A549 (cell line): ENCODE data around the gene SARS1. TPM values are rescaled to one million over a fixed set of nuclear protein-coding genes. Genes with fewer than 3 reads are reported as not detected.

ENCODE experiments used
- ATAC-seq, 2 experiments: fragments of 200-7000 bp in 1 of 2; fragments of >200 bp in 1 of 2; cut with Nextera tagmentation in 1 of 2; cut with Tn5 transposase in 1 of 2; 3 replicates each; pipeline versions ENCODE4 v1.8.0 to v1.9.1; 2018 to 2020; ENCODE audit warnings: mild to moderate bottlenecking in 1 of 2, moderate library complexity in 1 of 2
- CTCF ChIA-PET: fragments of 300-600 bp; sonication (Branson Sonifier 250); formaldehyde crosslinking; extraction: SDS; loops from one replicate; lab custom pipeline; 2021; ENCODE audit warnings: antibody characterized with exemption, inconsistent platforms; lab: Yijun Ruan, JAX
- POLR2A ChIA-PET: fragments of 350-600 bp; formaldehyde crosslinking; extraction: SDS; loops from one replicate; lab custom pipeline; 2021; ENCODE audit warnings: antibody characterized with exemption, inconsistent platforms; lab: Yijun Ruan, JAX
- DNase-seq, 2 experiments: peaks; one replicate each; pipeline versions ENCODE4 v3.0.0 to v3.0.0-alpha.2; 2011 to 2016; ENCODE audit warnings: low read depth in 1 of 2, low spot score in 1 of 2
- FAIRE-seq: peaks from 2 replicates; lab custom pipeline; 2011; peaks lifted over from hg19 to GRCh38; lab: Jason Lieb, UNC
- H3K27ac ChIP-seq, 2 experiments: fragments of >200 bp; sonication (Bioruptor Twin); formaldehyde crosslinking; 3 replicates each; pipeline ENCODE4 v1.5.1; 2016 to 2017
- H3K4me1 ChIP-seq: fragments of >200 bp; sonication (Bioruptor Twin); formaldehyde crosslinking; 3 replicates; pipeline ENCODE4 v1.6.1; 2016
- H3K4me2 ChIP-seq: fragments of >200 bp; sonication (Bioruptor Twin); formaldehyde crosslinking; 3 replicates; pipeline ENCODE4 v1.6.1; 2016
- H3K4me3 ChIP-seq: fragments of >200 bp; sonication (Bioruptor Twin); formaldehyde crosslinking; 3 replicates; pipeline ENCODE4 v1.5.1; 2016
- H3K9me3 ChIP-seq: fragments of >200 bp; sonication (Bioruptor Twin); formaldehyde crosslinking; 3 replicates; pipeline ENCODE4 v1.6.1; 2016
- BCL3 ChIP-seq: fragments of >200 bp; sonication (Bioruptor Twin); formaldehyde crosslinking; IDR thresholded peaks from 3 replicates; pipeline ENCODE4 v1.6.1; 2016
- CTCF ChIP-seq: fragments of >200 bp; sonication (Bioruptor Twin); formaldehyde crosslinking; IDR thresholded peaks from 3 replicates; pipeline ENCODE4 v1.5.1; 2016
- EHF ChIP-seq: fragments of 250-450 bp; sonication (Bioruptor Pico); IDR thresholded peaks from 2 replicates; pipeline ENCODE4 v1.5.0; 2020; ENCODE audit warnings: mild to moderate bottlenecking
- ESRRA ChIP-seq: fragments of 150-350 bp; IDR thresholded peaks from 2 replicates; pipeline ENCODE4 v1.6.1; 2014; ENCODE audit warnings: mild to moderate bottlenecking, low read length, borderline replicate concordance
- FOSB ChIP-seq: fragments of 250-450 bp; sonication (Bioruptor Pico); IDR thresholded peaks from 2 replicates; pipeline ENCODE4 v1.5.0; 2020; ENCODE audit warnings: mild to moderate bottlenecking, moderate library complexity
- HDAC2 ChIP-seq: fragments of 200-600 bp; sonication (generic); IDR thresholded peaks from 2 replicates; pipeline ENCODE4 v1.6.1; 2016
- HES2 ChIP-seq: fragments of >200 bp; sonication (Bioruptor Twin); formaldehyde crosslinking; IDR thresholded peaks from 2 replicates; pipeline ENCODE4 v1.6.1; 2016
- HMGXB4 ChIP-seq: fragments of 250-450 bp; sonication (Bioruptor Pico); IDR thresholded peaks from 2 replicates; pipeline ENCODE4 v1.5.0; 2021; ENCODE audit warnings: mild to moderate bottlenecking, moderate library complexity, borderline replicate concordance
- HOXB5 ChIP-seq: fragments of 250-450 bp; sonication (Bioruptor Pico); IDR thresholded peaks from 2 replicates; pipeline ENCODE4 v1.5.0; 2020; ENCODE audit warnings: mild to moderate bottlenecking, moderate library complexity
- JUNB ChIP-seq: fragments of >200 bp; sonication (Bioruptor Twin); formaldehyde crosslinking; IDR thresholded peaks from 2 replicates; pipeline ENCODE4 v1.6.1; 2016
- KDM1A ChIP-seq: fragments of 200-600 bp; sonication (generic); IDR thresholded peaks from 2 replicates; pipeline ENCODE4 v1.6.1; 2016; ENCODE audit warnings: low read depth, mild to moderate bottlenecking
- MAZ ChIP-seq: fragments of 150-350 bp; IDR thresholded peaks from 2 replicates; pipeline ENCODE4 v1.6.1; 2014; ENCODE audit warnings: antibody characterized with exemption, low read depth, low read length, borderline replicate concordance
- NPAS2 ChIP-seq: fragments of 250-450 bp; sonication (Bioruptor Pico); IDR thresholded peaks from 2 replicates; pipeline ENCODE4 v1.8.0; 2022; ENCODE audit warnings: mild to moderate bottlenecking, moderate library complexity, borderline replicate concordance
- RAD21 ChIP-seq, 2 experiments: fragments of >200 bp in 1 of 2; sonication (Bioruptor Twin) in 1 of 2; formaldehyde crosslinking in 1 of 2; IDR thresholded peaks in 1 of 2; conservative IDR thresholded peaks in 1 of 2; 2 replicates in 1 of 2; 3 replicates in 1 of 2; pipeline ENCODE4 v1.6.1; 2012 to 2018; ENCODE audit warnings: inconsistent platforms in 1 of 2
- RARB ChIP-seq: fragments of 250-450 bp; sonication (Bioruptor Pico); IDR thresholded peaks from 2 replicates; pipeline ENCODE4 v1.8.0; 2021; ENCODE audit warnings: mild to moderate bottlenecking, moderate library complexity
- RCOR1 ChIP-seq: fragments of 150-350 bp; IDR thresholded peaks from 2 replicates; pipeline ENCODE4 v1.6.1; 2014; ENCODE audit warnings: antibody characterized with exemption, low read length, low read depth
- SREBF2 ChIP-seq: fragments of 450-650 bp; IDR thresholded peaks from 2 replicates; pipeline ENCODE4 v1.6.1; 2014; ENCODE audit warnings: mild to moderate bottlenecking, moderate library complexity
- ZNF302 ChIP-seq: fragments of 250-450 bp; sonication (Bioruptor Pico); IDR thresholded peaks from 2 replicates; pipeline ENCODE4 v1.9.0; 2021; ENCODE audit warnings: inconsistent platforms, mild to moderate bottlenecking, moderate library complexity
- WGBS: methylation state at CpG from one replicate; pipeline ENCODE4 v1.1.6; 2017; ENCODE audit errors: missing lambda C conversion rate; 5-methylcytosine and 5-hydroxymethylcytosine counted together
- polyA plus RNA-seq, 4 experiments: library from polyadenylated mRNA; depleted of rRNA in 3 of 4; stranded (reverse); fragments of >200 nt; fragmentation: RNase III in 1 of 4; extraction: RNeasy Plus Mini Kit Qiagen cat#74134 plus additional on column Dnase treatment in 1 of 4; gene quantifications; 2 replicates in 3 of 4; 3 replicates in 1 of 4; pipeline ENCODE4 v1.2.3, GENCODE V29; 2011 to 2017

SARS1 gene
- polyA plus RNA-seq, 2 of the 4 experiments (the other 2 are of a cell fraction), result 103 to 152 TPM

- ChIA-PET CTCF (interaction anchor here (0.8 to 2.9 kb wide), 10 partner anchors 9 to 252 kb away, joined by 3 to 13 read pairs (median 3); partner anchors contain the start of gene SORT1), POLR2A (no interaction called here)
- no peak overlapping the region for H3K27ac ChIP-seq
- TF ChIP-seq ESRRA, result no peak
- no peaks in the 10 kb centered on the region for H3K9me3 ChIP-seq
- ATAC-seq, result no peak
- no peak for DNase-seq
- H3K4me2 ChIP-seq, result no peak overlapping the region
- FAIRE-seq, result no peak
- 82% methylated on average over 5 of the region's 5 CpGs for WGBS
- peaks cover 8% of the 10 kb centered on the region; the same call in 1 of the 3 replicates for H3K4me1 ChIP-seq
- no peak overlapping the region for H3K4me3 ChIP-seq
Measured at GRCh38 chr1:109239047-109239408, 25.3 kb downstream of the SARS1 start.

- Histone ChIP-seq H3K4me3 (no peak overlapping the region), H3K9me3 (no peaks in the 10 kb centered on the region), H3K4me2 (no peak overlapping the region), H3K27ac (no peak overlapping the region), H3K4me1 (peaks cover 8% of the 10 kb centered on the region; the same call in 1 of the 3 replicates)
- POLR2A ChIA-PET, result no interaction called here
- TF ChIP-seq CTCF (peak; percentile 34), RAD21 (conservative IDR thresholded peaks at IDR 0.05 in 1 of 2, IDR thresholded peaks at IDR 0.05 in 1 of 2) (peak in 1 of 2 experiments; percentile 11; a peak in 1 of 5 replicates), JUNB (no peak)
- 63% methylated on average over 4 of the region's 6 CpGs for WGBS
- FAIRE-seq (no peak), ATAC-seq (peak; percentile 79 to 90), DNase-seq (peak; percentile 53 to 55)
- CTCF ChIA-PET, result interaction anchor here (0.6 to 2.9 kb wide), 12 partner anchors 9 to 251 kb away, joined by 3 to 13 read pairs (median 3); partner anchors contain the start of gene SORT1
Measured at GRCh38 chr1:109239409-109240068, 25.8 kb downstream of the SARS1 start.

GRCh38 chr1:109240158-109241152 lies 26.7 kb downstream of the SARS1 start:
- no peak for TF ChIP-seq HDAC2
- 0 out of 2 replicates have a peak, but pooled peaks have one; percentile 36 for TF ChIP-seq FOSB (CRISPR knock-in tag)
- no peak for DNase-seq
- WGBS, result 80% methylated on average over 15 of the region's 26 CpGs
- no peak overlapping the region for H3K4me2 ChIP-seq
- no peak for FAIRE-seq
- ChIA-PET POLR2A (interaction anchor here (1.3 kb wide), 1 partner anchor 27 kb away, joined by 3 read pairs; the partner anchor contains the start of gene SARS1), CTCF (interaction anchor here (0.6 to 2.9 kb wide), 6 partner anchors 13 to 160 kb away, joined by 3 to 13 read pairs (median 4); partner anchors contain the start of gene SORT1)
- H3K9me3 ChIP-seq, result no peaks in the 10 kb centered on the region
- H3K4me3 ChIP-seq, result no peak overlapping the region
- H3K4me1 ChIP-seq, result peaks cover 8% of the 10 kb centered on the region; the same call in 1 of the 3 replicates
- H3K27ac ChIP-seq, result no peak overlapping the region
- peak; percentile 21 to 45; a peak in 4 of 6 replicates for ATAC-seq

GRCh38 chr1:109241344-109241743 lies 27.6 kb downstream of the SARS1 start:
- Histone ChIP-seq H3K4me3 (no peak overlapping the region), H3K4me2 (no peak overlapping the region), H3K27ac (no peak overlapping the region), H3K9me3 (no peaks in the 10 kb centered on the region), H3K4me1 (peaks cover 8% of the 10 kb centered on the region; the same call in 1 of the 3 replicates)
- CTCF ChIA-PET, result interaction anchor here (0.6 to 0.7 kb wide), 2 partner anchors 14 to 25 kb away, joined by 3 read pairs; no protein-coding TSS in a partner anchor
- POLR2A ChIA-PET, result interaction anchor here (1.3 kb wide), 1 partner anchor 28 kb away, joined by 3 read pairs; the partner anchor contains the start of gene SARS1
- FAIRE-seq (no peak), ATAC-seq (no peak), DNase-seq (no peak)
- TF ChIP-seq NPAS2 (CRISPR knock-in tag) (no peak), SREBF2 (no peak), HES2 (no peak), BCL3 (no peak), HMGXB4 (CRISPR knock-in tag) (no peak), EHF (CRISPR knock-in tag) (no peak), ZNF302 (CRISPR knock-in tag) (no peak), KDM1A (no peak), MAZ (no peak), RARB (no peak), RCOR1 (no peak), HOXB5 (CRISPR knock-in tag) (no peak)
- WGBS, result 81% methylated on average over 6 of the region's 6 CpGs
